Measurements from ENCODE around the gene FAM107B.
"Not testable (repeated sequence)": the region's sequence is repeated elsewhere in the genome, so short reads cannot be mapped to it uniquely, and the experiment has no call there.

Gene FAM107B

GRCh38 chr10:14774797-14775196 lies at the start of gene FAM107B:
TSS of gene FAM107B (minus strand) at chr10:14774897. CDS start at chr10:14774663, 234 bp downstream.
- no peak for DNase-seq

GRCh38 chr10:14823966-14824365 lies 49.3 kb upstream of the FAM107B start:
- DNase-seq, result no peak

- DNase-seq, result peak; percentile 36
Observed at GRCh38 chr10:14822879-14823755, 48.4 kb upstream of the FAM107B start.

GRCh38 chr10:14821635-14822375 lies 47.1 kb upstream of the FAM107B start:
- DNase-seq, result no peak

GRCh38 chr10:14820775-14821154 lies 46.1 kb upstream of the FAM107B start:
- no peak for DNase-seq

GRCh38 chr10:14820010-14820774 lies 45.5 kb upstream of the FAM107B start:
- no peak for DNase-seq

GRCh38 chr10:14816717-14817116 lies 42.0 kb upstream of the FAM107B start:
- DNase-seq, result not testable (repeated sequence)

GRCh38 chr10:14815681-14816080 lies 41.0 kb upstream of the FAM107B start:
- DNase-seq, result no peak

GRCh38 chr10:14812271-14812670 lies 37.6 kb upstream of the FAM107B start:
- DNase-seq, result no peak

- DNase-seq, result no peak
Observed at GRCh38 chr10:14810969-14811953, 36.6 kb upstream of the FAM107B start.

GRCh38 chr10:14806318-14806717 lies 31.6 kb upstream of the FAM107B start:
- no peak for DNase-seq

- DNase-seq, result no peak
Observed at GRCh38 chr10:14803827-14804226, 29.1 kb upstream of the FAM107B start.

GRCh38 chr10:14801723-14802122 lies 27.0 kb upstream of the FAM107B start:
- peak; percentile 35 for DNase-seq

- DNase-seq, result no peak
Observed at GRCh38 chr10:14800397-14800796, 25.7 kb upstream of the FAM107B start.

GRCh38 chr10:14798636-14799035 lies 23.9 kb upstream of the FAM107B start:
- no peak for DNase-seq

- no peak for DNase-seq
Observed at GRCh38 chr10:14787938-14788337, 13.2 kb upstream of the FAM107B start.

- no peak for DNase-seq
Observed at GRCh38 chr10:14784459-14785055, 9.9 kb upstream of the FAM107B start.

- no peak for DNase-seq
Observed at GRCh38 chr10:14782691-14783363, 8.1 kb upstream of the FAM107B start.

- no peak for DNase-seq
Observed at GRCh38 chr10:14781763-14782162, 7.1 kb upstream of the FAM107B start.

GRCh38 chr10:14779001-14779651 lies 4.4 kb upstream of the FAM107B start:
- DNase-seq, result no peak

All from femur (tissue), 1 donor.